NT2/D1 (cell line): Measurements from ENCODE around the gene MYRF.

Experiments
- SUZ12 ChIP-seq: IDR thresholded peaks from 2 replicates; pipeline ENCODE4 v1.6.1; 2011; ENCODE audit not compliant: insufficient read length, insufficient read depth; ENCODE audit errors: extremely low read depth
- ZNF274 ChIP-seq: IDR thresholded peaks from 2 replicates; pipeline ENCODE4 v1.6.1; 2011; ENCODE audit warnings: mild to moderate bottlenecking, low read depth, low read length

DNA sequence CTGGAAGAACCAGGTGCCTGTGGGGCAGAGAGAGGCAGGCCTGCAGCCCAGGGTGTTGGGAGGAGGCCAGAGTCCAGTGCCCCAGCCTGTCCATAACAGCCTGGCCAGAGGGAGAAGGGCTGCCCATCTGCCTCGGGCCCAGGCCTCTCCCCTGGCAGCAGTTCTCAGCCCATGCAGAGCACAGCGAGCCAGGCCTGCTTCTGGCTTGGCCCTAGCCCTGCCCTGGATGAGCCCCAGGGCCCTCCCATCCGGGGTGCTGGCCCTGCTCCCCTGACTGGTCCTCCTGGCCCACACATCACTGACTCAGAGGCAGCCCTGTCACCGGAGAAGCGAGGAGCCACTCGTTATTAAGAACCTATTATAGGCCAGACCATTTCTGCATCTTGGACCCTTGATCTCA is 19.7 kb upstream of the MYRF start:
- TF ChIP-seq ZNF274, result no peak
- TF ChIP-seq SUZ12, result no peak
